DMS79 treated with DMSO at 0.1 percent for 48 hours (cell line): ENCODE data around the gene TOR2A.
"Not testable (repeated sequence)": the region's sequence is repeated elsewhere in the genome, so short reads cannot be mapped to it uniquely, and the experiment has no call there.

Experiments used
- DNase-seq: peaks from one replicate; lab custom pipeline; 2025; lab: John Stamatoyannopoulos, UW

TOR2A gene

DNA sequence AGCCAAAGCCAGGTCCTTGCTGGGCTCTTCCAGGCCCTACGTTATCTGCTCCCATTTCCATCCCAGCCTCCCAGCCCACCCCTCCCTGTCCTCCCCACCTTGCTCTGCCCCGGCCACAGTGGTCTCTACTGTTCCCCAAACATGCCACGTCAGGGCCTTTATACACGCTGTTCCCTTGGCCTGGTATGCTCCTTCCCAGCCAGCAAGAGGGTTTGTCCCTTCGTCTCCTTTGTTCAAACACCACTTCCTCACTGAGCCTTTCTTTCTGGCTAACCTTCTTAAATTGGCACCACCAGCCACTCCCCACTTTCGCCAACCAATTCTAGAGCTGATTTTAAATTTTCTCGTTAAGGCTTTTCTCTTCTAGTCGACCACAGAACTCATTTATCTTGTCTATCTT is 33.6 kb upstream of the TOR2A start:
- DNase-seq, result no peak

DNA sequence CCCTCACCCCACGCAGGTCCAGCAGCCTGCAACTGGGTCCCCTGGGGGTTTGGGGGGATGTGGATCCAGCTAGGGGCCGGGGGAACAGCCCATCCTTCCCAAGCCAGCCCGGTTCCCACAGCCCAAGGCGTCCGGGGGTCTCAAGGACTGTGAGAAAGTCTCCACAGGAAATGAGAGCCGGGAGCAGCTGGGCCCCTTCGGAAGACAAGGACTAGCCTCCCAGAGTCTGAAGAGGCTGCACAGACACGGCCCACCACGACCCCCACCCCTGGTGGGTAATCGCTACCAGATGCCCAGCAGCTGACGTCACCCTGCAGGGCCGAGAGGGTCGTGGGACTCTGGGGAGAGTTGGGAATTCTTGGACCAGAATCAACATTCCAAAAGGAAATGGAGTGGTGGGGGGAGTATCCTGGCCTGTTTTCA is 32.8 kb upstream of the TOR2A start:
- DNase-seq, result no peak

- no peak for DNase-seq
Measured at GRCh38 chr9:127767410-127767809, 32.3 kb upstream of the TOR2A start.

DNA sequence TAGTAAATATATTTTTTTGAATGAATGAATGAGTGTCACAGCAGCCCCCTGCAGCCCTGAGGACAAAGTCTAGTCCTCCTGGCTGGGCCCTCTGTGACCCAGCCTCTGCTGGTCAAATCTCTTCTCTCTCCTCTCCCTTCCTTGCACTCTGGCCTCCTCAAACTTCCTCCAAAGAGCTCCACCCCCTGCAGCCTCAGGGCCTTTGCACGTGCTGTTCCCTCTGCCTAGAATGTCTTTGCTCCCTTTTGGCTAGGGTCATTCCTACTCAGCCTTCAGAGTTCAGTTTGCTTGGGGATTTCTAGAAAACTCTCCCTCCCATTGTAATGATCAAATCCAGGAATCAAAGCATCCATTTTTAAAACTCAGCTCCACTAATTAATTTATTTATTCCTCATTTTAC is 30.3 kb upstream of the TOR2A start:
- DNase-seq, result no peak

GRCh38 chr9:127763918-127764384 is 28.9 kb upstream of the TOR2A start:
- no peak for DNase-seq

GRCh38 chr9:127762111-127762676 is 27.1 kb upstream of the TOR2A start:
- DNase-seq, result no peak

DNA sequence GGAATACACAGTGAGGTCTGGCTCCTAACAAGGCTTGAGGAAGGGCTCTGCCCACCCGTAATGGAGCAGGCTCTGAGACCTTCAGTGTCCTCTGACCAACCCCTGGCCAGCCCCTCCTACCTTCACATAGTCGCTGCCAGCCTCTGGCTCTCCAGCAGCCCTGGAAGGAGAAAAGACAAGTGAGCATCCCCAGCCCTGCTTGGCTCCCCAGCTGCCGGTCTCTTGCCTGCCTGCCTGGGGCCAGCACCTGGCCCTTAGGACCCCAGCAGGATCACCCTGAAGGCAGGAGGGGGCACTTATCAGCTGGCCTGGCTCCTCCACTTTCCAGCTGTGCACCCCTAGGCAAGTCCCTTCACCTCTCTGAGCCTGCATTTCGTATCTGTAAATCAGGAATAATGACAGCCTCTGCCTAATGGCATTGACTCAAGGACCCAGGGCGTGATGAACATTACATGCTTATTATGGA is 26.4 kb upstream of the TOR2A start:
- no peak for DNase-seq

DNA sequence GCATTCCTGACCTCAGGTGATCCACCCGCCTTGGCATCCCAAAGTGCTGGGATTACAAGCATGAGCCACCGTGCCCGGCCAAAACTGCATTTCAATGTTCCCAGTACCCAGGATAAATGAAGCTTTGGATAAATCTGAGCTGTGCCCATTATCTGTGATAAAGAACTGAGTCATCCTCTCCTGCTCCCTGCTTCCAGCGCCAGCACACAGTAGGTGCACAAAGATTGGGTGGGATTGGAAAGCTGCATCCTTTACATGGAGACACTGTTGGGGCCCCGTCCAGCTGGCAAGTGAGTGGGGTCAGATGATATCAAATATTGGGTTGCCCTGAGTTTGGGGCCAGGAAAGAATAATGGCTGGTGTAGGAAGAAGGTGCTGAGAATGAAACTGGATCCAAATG is 26.0 kb upstream of the TOR2A start:
- DNase-seq, result peak; percentile 4

GRCh38 chr9:127758843-127759242 is 23.7 kb upstream of the TOR2A start:
- DNase-seq, result no peak

DNA sequence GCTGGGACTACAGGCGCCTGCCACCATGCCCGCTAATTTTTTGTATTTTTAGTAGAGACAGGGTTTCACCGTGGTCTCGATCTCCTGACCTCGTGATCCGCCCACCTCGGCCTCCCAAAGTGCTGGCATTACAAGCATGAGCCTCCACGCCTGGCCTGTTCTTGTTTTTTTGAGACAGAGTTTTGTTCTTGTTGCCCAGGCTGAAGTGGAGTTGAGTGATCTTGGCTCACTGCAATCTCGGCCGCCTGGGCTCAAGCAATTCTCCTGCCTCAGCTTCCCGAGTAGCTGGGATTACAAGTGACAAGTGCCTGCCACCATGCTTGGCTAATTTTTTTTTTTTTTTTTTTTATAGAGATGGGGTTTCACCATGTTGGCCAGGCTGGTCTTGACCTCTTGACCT is 21.7 kb upstream of the TOR2A start:
- not testable (repeated sequence) for DNase-seq

GRCh38 chr9:127756233-127756632 is 21.1 kb upstream of the TOR2A start:
- DNase-seq, result no peak

GRCh38 chr9:127755061-127756060 is 20.3 kb upstream of the TOR2A start:
- DNase-seq, result peak; percentile 17

GRCh38 chr9:127754099-127755060 is 19.3 kb upstream of the TOR2A start:
- peak; percentile 28 for DNase-seq

GRCh38 chr9:127753622-127754021 is 18.5 kb upstream of the TOR2A start:
- no peak for DNase-seq

- DNase-seq, result no peak
Measured at GRCh38 chr9:127753148-127753547, 18.1 kb upstream of the TOR2A start.

DNA sequence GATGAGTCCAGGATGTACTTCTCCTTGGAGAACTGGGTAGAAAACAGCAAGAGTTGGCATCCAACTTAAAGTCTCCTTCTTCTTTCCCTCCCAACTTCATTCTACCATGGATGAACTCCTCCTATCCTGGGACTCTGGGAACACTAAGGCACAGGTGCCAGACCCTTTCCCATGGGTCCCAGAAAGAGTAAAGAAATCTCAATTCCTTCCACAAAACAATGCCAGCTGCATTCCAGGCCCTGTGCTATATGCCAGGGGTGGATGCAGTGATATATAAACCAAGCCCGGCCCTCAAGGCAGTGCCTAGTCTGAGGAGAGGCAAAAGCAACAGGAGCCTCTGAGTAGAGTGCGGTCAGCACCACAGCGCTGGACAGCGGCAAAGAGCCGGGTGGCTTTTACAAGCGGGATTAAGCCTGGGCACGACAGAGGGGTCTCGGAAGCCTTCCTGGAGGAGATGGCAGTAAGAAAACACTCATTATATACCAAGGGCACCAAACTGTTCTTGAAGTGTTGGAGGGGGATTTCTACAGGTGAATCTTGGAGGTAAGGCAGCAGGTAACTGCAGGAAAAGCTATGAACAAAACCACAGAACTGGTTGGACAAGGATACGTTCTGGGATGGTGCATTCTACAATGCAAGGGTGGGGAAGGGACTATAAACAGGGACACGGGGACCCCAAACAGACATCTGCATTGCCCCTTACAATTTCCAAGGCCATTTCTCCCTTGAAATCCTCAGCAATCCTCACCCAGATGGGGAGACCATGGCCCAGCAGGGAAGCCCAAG is 16.4 kb upstream of the TOR2A start:
- no peak for DNase-seq

GRCh38 chr9:127749090-127749787 is 14.1 kb upstream of the TOR2A start:
- DNase-seq, result no peak

GRCh38 chr9:127746959-127747569 is 12.0 kb upstream of the TOR2A start:
- DNase-seq, result no peak

DNA sequence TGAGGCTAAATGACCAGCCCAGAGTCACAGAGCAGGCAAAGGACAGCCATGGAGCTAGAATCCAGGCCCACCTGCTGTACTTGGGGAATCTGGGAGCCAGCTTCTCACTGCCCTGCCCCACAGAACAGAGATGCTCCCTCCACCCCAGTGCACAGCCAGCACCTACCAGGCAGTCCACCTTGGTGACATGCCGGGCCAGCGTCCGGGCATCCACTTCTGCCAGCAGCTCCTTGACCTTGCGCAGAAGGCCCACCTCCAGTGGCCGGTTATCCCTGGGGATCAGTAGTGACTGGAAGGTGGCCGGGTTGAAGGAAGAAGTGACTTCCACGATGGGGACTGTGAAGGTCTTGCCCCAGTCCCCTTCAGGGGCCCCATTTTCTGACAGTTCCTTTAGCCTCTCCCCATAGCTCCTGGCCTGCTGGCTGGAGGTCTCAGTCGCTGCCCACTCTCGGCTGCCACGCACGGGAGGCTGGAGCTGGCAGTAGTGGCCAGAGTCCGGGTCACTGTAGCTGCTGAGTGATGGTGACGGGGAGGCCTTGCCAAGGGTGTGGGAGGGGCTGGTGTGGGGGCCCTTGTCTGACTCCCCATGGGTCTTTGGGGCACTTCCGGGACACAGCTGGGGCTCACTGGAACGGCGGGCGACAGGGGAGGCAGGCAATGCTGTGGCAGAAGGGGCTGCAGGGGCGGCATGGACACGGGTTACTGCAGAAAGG is 9.5 kb upstream of the TOR2A start:
- no peak for DNase-seq
